DND-41 (cell line): Measurements from ENCODE around the gene WNK2.

ENCODE experiments used
- ATAC-seq: fragments of 200-7000 bp; cut with Tn5 transposase; 3 replicates; pipeline ENCODE4 v1.9.1; 2021; ENCODE audit warnings: low read depth; ENCODE audit not compliant: insufficient read depth
- DNase-seq: peaks from one replicate; pipeline ENCODE4 v3.0.0-alpha.2; 2020
- H2AFZ ChIP-seq: 2 replicates; pipeline ENCODE4 v1.6.0; 2012; ENCODE audit warnings: low read depth, low read length
- H3K27ac ChIP-seq: 2 replicates; pipeline ENCODE4 v1.5.1; 2012; ENCODE audit warnings: low read length, inconsistent platforms
- H3K27me3 ChIP-seq: fragments of 200-600 bp; sonication (generic); 2 replicates; pipeline ENCODE4 v1.6.0; 2012; ENCODE audit warnings: low read length, mild to moderate bottlenecking, inconsistent platforms; ENCODE audit not compliant: insufficient read depth, poor library complexity
- H3K36me3 ChIP-seq: 2 replicates; pipeline ENCODE4 v1.5.1; 2012; ENCODE audit warnings: low read length, inconsistent platforms; ENCODE audit not compliant: insufficient read depth
- H3K4me1 ChIP-seq: 2 replicates; pipeline ENCODE4 v1.5.1; 2012; ENCODE audit warnings: mild to moderate bottlenecking, low read length; ENCODE audit not compliant: insufficient read depth
- H3K4me2 ChIP-seq: 2 replicates; pipeline ENCODE4 v1.6.0; 2012; ENCODE audit warnings: mild to moderate bottlenecking, moderate library complexity, low read length, inconsistent platforms; ENCODE audit not compliant: insufficient read depth
- H3K4me3 ChIP-seq, 2 experiments: fragments of 200-600 bp in 1 of 2; shearing (Covaris generic) in 1 of 2; 2 replicates each; pipeline ENCODE4 v1.5.1; 2012 to 2016; ENCODE audit warnings: inconsistent platforms in 2 of 2, low read length in 2 of 2, mild to moderate bottlenecking in 2 of 2, low read depth in 1 of 2, moderate library complexity in 1 of 2
- H3K79me2 ChIP-seq: 2 replicates; pipeline ENCODE4 v1.6.0; 2012; ENCODE audit warnings: low read length, inconsistent platforms; ENCODE audit not compliant: insufficient read depth
- H3K9ac ChIP-seq: 2 replicates; pipeline ENCODE4 v1.6.0; 2012; ENCODE audit warnings: low read depth, mild to moderate bottlenecking, inconsistent platforms, low read length, moderate library complexity
- H3K9me3 ChIP-seq: 2 replicates; pipeline ENCODE4 v1.5.1; 2012; ENCODE audit warnings: low read length, moderate library complexity, mild to moderate bottlenecking, inconsistent platforms; ENCODE audit not compliant: insufficient read depth, severe bottlenecking
- H4K20me1 ChIP-seq: 2 replicates; pipeline ENCODE4 v1.6.0; 2012; ENCODE audit warnings: low read length; ENCODE audit not compliant: insufficient read depth
- CTCF ChIP-seq: IDR thresholded peaks from 2 replicates; pipeline ENCODE4 v1.5.1; 2012; ENCODE audit warnings: borderline replicate concordance, low read length, moderate library complexity, mild to moderate bottlenecking; ENCODE audit not compliant: poor library complexity, severe bottlenecking; ENCODE audit errors: extremely low read depth
- EZH2 ChIP-seq: IDR thresholded peaks from 3 replicates; pipeline ENCODE4 v1.6.1; 2012; ENCODE audit warnings: borderline replicate concordance, low read depth, mild to moderate bottlenecking, moderate library complexity, low read length, inconsistent platforms; ENCODE audit not compliant: severe bottlenecking

Gene WNK2

DNA sequence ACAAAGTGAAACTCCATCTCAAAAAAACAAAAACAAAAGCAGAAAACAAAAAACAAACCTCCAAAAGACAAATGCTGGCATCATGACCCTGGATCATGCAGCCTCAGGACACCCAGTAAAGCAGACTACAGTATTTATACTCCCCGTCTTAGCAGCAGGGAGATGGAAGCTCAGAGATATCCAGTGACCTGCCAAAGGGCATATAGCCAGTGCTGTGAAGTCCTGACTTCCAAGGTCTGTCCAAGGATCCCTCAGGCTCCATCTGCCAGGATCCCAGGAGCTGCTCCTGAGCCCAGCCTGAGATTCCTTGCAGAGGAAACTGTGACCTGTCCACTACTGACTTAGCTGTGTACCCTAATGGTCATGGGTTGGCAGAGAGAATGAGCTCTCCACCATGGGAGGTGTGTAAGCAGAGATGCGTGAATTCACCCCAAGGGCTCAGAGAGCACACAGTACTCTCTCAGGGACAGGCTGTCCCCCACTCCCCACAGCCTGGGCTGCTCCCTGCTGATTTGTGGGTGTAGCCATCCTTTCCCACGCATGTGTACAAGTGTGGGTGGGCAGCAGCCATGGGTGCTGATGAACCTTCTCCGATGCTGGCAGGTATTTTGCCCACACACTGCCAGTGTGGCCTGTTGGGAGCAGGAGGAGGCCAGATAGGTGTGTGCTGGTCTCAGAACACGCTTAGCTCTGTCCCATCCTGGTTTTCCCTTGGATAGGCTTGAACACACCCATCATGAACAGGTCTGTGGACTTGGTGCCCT, 2.1 kb upstream of the WNK2 start:
- no peaks in the 10 kb centered on the region for H4K20me1 ChIP-seq
- H3K4me1 ChIP-seq, result no peaks in the 10 kb centered on the region
- no peak overlapping the region for H3K4me2 ChIP-seq
- no peak overlapping the region for H3K27ac ChIP-seq
- ATAC-seq (no peak), DNase-seq (no peak)
- no peaks in the 10 kb centered on the region for H3K79me2 ChIP-seq
- no peak overlapping the region for H3K4me3 ChIP-seq
- no peaks in the 10 kb centered on the region for H3K27me3 ChIP-seq
- no peak for TF ChIP-seq CTCF
- H3K9ac ChIP-seq, result no peak overlapping the region
- no peak overlapping the region for H2AFZ ChIP-seq
- no peaks in the 10 kb centered on the region for H3K36me3 ChIP-seq
- H3K9me3 ChIP-seq, result no peaks in the 10 kb centered on the region

GRCh38 chr9:93182572-93182971, 1.4 kb upstream of the WNK2 start:
- DNase-seq, result no peak
- no peaks in the 10 kb centered on the region for H3K27me3 ChIP-seq
- no peak for TF ChIP-seq CTCF
- TF ChIP-seq EZH2, result no peak
- H3K4me3 ChIP-seq, result no peak overlapping the region
- no peak overlapping the region for H2AFZ ChIP-seq
- H3K27ac ChIP-seq, result no peak overlapping the region
- no peak overlapping the region for H3K9ac ChIP-seq
- H3K9me3 ChIP-seq, result no peaks in the 10 kb centered on the region
- H3K4me2 ChIP-seq, result no peak overlapping the region
- no peaks in the 10 kb centered on the region for H4K20me1 ChIP-seq
- no peaks in the 10 kb centered on the region for H3K36me3 ChIP-seq
- no peaks in the 10 kb centered on the region for H3K4me1 ChIP-seq
- no peaks in the 10 kb centered on the region for H3K79me2 ChIP-seq
- no peak for ATAC-seq

DNA sequence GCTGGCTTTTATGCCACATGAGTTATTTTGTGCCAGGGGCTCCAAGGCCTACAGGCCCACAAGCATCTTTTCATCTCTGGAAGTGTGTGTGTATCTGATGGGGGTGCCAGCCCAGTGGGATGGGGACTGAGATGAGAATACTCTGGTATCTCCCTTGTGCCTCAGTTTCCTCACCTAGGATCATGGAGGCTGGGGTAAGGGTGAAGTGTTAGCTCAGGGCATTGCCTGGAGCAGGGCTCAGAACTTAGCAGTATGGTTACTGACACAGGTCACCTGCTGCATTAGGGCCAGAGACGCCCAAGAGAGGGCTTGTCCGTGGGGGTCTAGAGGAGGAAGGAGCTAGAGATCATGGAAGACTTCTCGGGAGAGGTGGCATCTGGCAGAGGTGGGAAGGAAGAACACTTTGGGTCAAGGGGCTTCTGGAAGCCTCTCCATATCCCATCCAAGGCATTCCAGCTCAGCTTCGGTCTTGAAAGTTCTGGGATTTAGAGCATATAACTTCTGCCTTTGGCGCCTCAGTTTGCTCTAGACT, 742 bp upstream of the WNK2 start:
- Histone ChIP-seq H2AFZ (no peak overlapping the region), H3K79me2 (no peaks in the 10 kb centered on the region), H3K27ac (no peak overlapping the region), H4K20me1 (no peaks in the 10 kb centered on the region), H3K36me3 (no peaks in the 10 kb centered on the region), H3K27me3 (peaks cover 2% of the 10 kb centered on the region), H3K9me3 (no peaks in the 10 kb centered on the region), H3K9ac (no peak overlapping the region), H3K4me2 (no peak overlapping the region), H3K4me3 (no peak overlapping the region), H3K4me1 (no peaks in the 10 kb centered on the region)
- no peak for TF ChIP-seq CTCF
- no peak for TF ChIP-seq EZH2
- no peak for ATAC-seq
- DNase-seq, result no peak
